HG03039 (cell line): ENCODE results near the gene HBP1.
"Not testable (repeated sequence)": the region's sequence is repeated elsewhere in the genome, so short reads cannot be mapped to it uniquely, and the experiment has no call there.

Experiments used
- ATAC-seq: cut with Tn5 transposase; IDR thresholded peaks from one replicate; pipeline ENCODE4 v1.9.1; 2021; ENCODE audit warnings: mild to moderate bottlenecking, moderate library complexity; ENCODE audit not compliant: unreplicated experiment

Gene HBP1

GRCh38 chr7:107168233-107169119 is at the start of gene HBP1:
Gene HBP1 (plus strand): TSS chr7:107169003. CDS start chr7:107179894, 10,891 bp downstream.
- peak; percentile 87 for ATAC-seq

DNA sequence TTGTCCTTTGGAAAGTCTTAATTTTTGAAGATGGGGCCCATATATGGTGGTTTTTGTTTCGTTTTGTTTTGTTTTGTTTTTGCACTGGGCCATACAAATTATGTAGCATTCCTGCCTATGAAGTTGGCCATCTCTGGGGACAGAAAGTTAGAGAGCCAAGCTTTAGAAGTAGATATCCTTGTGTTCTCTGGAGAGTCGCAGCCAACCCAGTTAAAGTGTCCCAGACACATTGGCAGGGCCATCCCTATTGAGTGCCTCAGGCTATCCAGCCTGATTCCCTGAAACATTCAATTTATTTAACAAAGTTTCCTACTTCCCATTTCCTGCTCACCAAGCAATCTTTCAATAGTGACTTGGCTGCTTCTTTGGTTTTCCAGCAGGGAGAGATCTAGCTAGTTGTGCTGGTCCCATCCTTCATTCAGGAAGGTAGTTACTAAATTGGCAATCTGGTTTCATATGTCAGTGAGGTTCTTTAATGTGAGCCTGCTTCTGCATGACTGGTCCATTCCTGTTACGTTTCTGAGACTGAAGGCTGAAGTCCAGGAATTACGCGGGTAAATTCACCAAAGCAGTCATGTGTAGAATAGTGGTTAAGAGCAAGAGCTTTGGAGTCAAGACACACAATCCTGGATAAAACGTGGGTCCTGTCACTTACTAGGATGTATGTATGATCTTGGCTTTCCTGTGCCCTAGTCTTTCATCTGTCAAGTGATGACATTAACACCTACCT is 49.3 kb upstream of the HBP1 start:
- no peak for ATAC-seq

DNA sequence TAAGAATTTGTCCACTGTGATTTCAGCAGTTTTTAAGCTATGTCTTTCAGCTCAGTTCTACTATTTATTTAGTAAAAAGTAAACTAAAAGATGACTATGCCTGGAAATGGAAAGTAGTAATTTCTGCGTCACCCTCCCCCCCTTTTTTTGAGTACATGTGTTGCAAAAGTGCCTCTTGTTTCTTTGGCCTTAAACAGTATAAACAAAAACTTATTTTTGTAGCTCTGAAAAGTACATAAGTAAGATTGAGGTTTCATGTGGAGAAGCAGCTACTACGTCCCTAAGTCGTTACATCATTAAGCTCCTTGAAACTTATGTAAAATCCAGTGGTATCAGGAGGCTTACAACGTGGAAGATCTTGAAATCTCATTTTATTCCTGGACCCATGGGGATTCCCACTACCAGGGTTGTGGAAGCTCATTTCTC is 46.3 kb upstream of the HBP1 start:
- no peak for ATAC-seq

- ATAC-seq = no peak
Measured at GRCh38 chr7:107123392-107123791, 45.4 kb upstream of the HBP1 start.

DNA sequence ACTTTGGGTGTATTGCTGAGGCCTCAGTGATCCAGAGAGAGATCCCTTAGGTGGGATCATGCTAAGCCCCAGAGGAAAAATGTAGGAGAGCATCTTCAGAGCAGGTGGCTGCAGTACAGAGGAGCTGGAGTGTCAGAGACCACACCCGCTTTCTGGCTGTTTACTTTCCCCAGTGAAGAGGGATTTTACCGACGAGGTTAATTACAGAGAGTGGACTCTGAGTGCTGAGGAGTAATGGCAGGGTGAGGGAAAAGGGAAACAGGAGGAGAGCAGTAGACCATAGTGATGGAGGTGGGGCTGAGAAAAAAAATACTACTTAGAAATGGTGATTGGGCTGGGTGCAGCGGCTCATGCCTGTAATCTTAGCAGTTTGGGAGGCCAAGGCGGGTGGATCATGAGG is 43.3 kb upstream of the HBP1 start:
- ATAC-seq = no peak

GRCh38 chr7:107128217-107128616 is 40.6 kb upstream of the HBP1 start:
- ATAC-seq = no peak

- ATAC-seq = no peak
Measured at GRCh38 chr7:107128748-107129147, 40.1 kb upstream of the HBP1 start.

DNA sequence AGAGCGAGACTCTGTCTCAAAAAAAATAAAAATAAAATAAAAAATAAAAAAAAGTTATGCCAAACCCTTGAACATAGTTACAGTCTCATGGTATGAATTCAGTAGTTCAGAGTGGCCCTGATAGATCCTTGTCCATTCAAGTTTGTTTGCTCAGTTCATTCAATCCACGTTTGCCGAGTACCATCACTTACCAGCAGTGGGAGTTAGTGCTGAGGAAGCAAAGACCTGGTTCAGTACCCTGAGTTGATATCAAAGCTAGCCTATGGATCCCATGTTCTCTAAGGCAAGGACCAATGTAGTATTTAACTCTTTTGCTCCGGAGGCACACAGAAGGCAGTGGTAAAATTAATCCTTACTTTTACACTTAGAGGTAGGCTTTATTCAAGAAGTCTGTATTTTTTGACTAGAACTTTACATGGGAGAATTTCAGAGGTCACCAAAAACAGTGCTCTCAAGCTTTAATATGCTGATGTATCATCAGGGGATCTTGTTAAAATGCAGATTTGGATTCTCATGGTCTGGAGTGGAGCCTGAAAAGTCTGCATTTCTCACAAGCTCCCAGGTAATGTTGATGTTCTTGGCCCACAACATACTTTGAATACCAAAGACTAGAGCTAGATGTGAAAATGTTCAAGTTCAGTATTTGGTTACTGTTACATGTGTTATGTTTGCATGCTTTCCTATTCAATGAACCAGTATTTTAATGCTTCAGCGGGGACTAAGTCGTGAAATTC is 38.1 kb upstream of the HBP1 start:
- ATAC-seq = no peak

DNA sequence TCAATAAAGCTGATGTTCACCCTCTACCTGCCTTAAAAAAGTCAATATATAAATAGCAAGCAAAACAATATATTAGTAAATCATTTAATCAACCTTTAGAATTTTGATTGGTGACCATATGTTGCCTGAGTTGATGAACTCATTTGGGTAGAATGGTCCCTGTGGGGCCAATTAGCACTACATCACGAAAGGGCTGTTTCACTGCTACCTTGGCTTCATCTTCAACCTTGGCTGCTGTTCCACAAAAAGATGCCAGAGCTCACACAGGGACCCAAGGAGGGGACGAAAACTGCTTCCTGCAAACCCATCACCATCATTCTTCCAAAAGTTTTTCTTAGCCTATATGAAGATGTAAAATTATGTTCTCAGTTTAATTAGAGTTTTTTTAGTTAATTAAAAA is 35.4 kb upstream of the HBP1 start:
- ATAC-seq = no peak

- no peak for ATAC-seq
Measured at GRCh38 chr7:107138696-107139420, 29.9 kb upstream of the HBP1 start.

GRCh38 chr7:107143875-107144274 is 24.9 kb upstream of the HBP1 start:
- not testable (repeated sequence) for ATAC-seq

DNA sequence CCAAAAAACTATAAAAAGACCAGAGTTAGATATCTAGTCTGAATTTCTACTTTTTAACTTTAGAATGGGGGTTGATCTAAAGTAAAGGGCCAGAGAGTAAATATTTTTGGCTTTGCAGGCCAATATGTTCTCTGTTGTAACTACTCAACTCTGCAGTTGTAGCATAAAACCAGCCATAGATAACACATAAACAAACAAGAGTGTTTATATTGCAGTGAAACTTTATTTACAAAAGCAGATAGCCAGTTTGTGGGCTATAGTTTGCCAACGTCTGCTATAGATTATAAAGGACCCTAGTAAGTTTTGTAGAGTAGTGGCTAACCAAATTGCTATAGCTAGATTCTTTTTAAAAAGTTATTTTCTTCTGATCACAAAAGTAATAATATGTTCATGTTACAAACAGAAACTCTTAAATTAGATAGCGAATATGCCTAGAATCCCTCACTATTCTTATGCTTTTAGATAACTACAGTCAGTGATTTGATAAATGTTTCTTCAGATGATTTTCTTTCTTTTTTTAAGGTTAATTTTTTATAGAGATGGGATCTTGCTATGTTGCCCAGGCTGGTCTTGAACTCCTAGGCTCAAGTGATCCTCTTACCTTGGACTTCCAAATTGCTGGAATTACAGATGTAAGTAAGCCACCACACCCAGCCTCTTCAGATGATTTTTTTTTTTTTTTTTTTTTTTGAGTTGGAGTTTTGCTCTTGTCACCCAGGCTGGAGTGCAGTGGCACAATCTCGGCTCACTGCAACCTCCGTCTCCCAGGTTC is 23.6 kb upstream of the HBP1 start:
- no peak for ATAC-seq

GRCh38 chr7:107147464-107148393 is 21.1 kb upstream of the HBP1 start:
- no peak for ATAC-seq

- no peak for ATAC-seq
Measured at GRCh38 chr7:107148721-107149120, 20.1 kb upstream of the HBP1 start.

DNA sequence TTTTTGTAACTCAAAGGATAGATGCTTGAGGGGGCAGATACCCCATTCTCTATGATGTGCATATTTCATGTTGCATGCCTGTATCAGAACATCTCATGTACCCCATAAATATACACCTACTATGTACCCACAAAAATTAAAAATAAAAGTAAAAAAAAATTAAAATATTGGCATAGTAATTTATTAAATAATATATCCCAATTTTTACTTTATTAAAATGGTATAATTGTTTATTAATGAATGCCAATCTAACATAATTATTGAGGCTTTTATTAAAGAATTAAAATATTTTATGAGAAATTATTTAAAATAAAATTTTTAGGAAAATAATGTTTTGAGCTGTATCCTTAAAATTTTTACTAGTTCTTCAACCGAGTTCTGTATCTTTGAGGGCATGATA is 18.9 kb upstream of the HBP1 start:
- ATAC-seq = no peak

GRCh38 chr7:107150375-107151073 is 18.3 kb upstream of the HBP1 start:
- ATAC-seq = no peak

- ATAC-seq = no peak
Measured at GRCh38 chr7:107151538-107151937, 17.3 kb upstream of the HBP1 start.

- ATAC-seq = no peak
Measured at GRCh38 chr7:107152011-107152410, 16.8 kb upstream of the HBP1 start.
